Muscle layer of duodenum (tissue), 2 donors: Measurements from ENCODE around the gene CTXND2.
"Not testable (repeated sequence)": the region's sequence is repeated elsewhere in the genome, so short reads cannot be mapped to it uniquely, and the experiment has no call there.

ENCODE experiments used
- H3K27ac ChIP-seq: one replicate; pipeline ENCODE4 v1.7.0; 2013; ENCODE audit warnings: mild to moderate bottlenecking, low read length
- H3K27me3 ChIP-seq: one replicate; pipeline ENCODE4 v1.7.0; 2013; ENCODE audit warnings: low read depth, mild to moderate bottlenecking, control low read depth, low read length
- H3K36me3 ChIP-seq, 2 donors: one replicate each; pipeline ENCODE4 v1.7.0; 2013; ENCODE audit warnings: low read length in 2 of 2, control low read depth in 1 of 2, mild to moderate bottlenecking in 1 of 2; ENCODE audit not compliant: insufficient read depth in 2 of 2, control insufficient read depth in 1 of 2
- H3K4me1 ChIP-seq, 2 donors: one replicate each; pipeline ENCODE4 v1.7.0; 2013; ENCODE audit warnings: low read length in 2 of 2, mild to moderate bottlenecking in 2 of 2, control low read depth in 1 of 2, moderate library complexity in 1 of 2; ENCODE audit not compliant: insufficient read depth in 2 of 2, control insufficient read depth in 1 of 2
- H3K4me3 ChIP-seq, 2 donors: one replicate each; pipeline ENCODE4 v1.7.0; 2013; ENCODE audit warnings: low read length in 2 of 2, low read depth in 1 of 2, mild to moderate bottlenecking in 1 of 2
- H3K9me3 ChIP-seq, 2 donors: one replicate each; pipeline ENCODE4 v1.7.0; 2013; ENCODE audit warnings: low read length in 2 of 2, control low read depth in 1 of 2, mild to moderate bottlenecking in 1 of 2; ENCODE audit not compliant: control insufficient read depth in 1 of 2
- donor health status: healthy.

The CTXND2 gene

DNA sequence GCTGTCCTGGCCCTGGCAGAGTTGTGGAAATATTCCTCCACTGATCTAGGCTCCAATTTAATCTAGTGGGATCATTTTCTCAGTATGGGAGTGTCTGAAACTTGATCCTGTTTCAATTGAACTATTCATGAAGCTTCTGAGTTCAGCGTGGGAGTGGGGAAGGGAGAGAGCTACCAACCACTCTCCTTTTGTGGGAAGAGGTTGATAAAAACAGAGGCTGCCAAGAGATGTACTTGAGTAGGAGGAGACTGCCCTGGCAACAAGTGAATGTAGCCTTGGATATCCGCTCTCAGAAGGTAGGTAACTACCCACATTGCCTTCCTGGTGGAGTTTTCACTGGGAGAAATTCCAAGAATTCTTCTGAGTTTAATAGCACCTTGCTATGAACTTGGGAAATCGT is at the start of gene CTXND2:
Gene CTXND2 (plus strand): TSS at position 119 of the 400 bp plus-strand sequence. CDS start 25,179 bp downstream, outside the sequence.
- no peaks in the 10 kb centered on the region for H3K4me1 ChIP-seq
- no peak within 1 kb of the TSS for H3K27ac ChIP-seq
- H3K9me3 ChIP-seq = no peaks in the 10 kb centered on the region
- no peaks in the 10 kb centered on the region for H3K36me3 ChIP-seq
- H3K27me3 ChIP-seq = no peaks in the 10 kb centered on the region
- no peak within 1 kb of the TSS for H3K4me3 ChIP-seq

DNA sequence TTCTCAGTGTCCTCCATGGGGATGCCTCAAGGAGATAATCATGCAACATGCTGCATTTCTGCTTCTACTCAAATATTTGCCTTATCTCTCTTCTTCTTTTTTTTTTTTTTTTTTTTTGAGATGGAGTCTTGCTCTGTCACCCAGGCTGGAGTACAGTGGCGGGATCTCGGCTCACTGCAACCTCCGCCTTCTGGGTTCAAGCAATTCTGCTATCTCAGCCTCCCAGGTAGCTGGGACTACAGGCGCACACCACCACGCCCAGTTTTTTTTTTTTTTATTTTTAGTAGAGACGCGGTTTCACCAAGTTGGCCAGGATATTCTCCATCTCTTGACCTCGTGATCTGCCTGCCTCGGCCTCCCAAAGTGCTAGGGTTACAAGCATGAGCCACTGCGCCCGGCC is 46.1 kb upstream of the CTXND2 start:
- not testable (repeated sequence) for H3K27me3 ChIP-seq, H3K9me3 ChIP-seq, H3K27ac ChIP-seq, H3K4me3 ChIP-seq, H3K4me1 ChIP-seq
- peaks cover 22 to 33% of the 10 kb centered on the region in 2 donors for H3K36me3 ChIP-seq

DNA sequence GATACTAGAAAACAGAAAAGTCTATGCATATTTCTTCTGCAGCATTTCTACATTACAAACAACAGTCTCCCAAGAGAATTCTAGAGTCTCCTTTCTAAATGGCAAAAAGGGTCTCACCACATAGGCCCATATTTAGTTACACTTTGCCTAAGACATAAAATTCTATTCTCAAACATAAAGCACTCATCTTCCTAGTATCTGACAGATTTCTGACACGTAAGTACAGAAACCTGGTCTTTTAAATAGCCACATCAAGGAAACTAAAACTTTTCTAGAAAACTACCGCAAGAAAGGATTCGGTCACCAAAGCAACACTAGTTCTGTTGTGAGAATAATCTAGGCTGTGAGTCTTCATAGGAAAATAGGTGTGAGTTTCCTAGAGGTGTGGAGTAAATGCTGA is 45.3 kb upstream of the CTXND2 start:
- H3K9me3 ChIP-seq = no peaks in the 10 kb centered on the region
- H3K4me3 ChIP-seq = no peak overlapping the region
- no peaks in the 10 kb centered on the region for H3K4me1 ChIP-seq
- no peak overlapping the region for H3K27ac ChIP-seq
- no peaks in the 10 kb centered on the region for H3K27me3 ChIP-seq
- peaks cover 17 to 27% of the 10 kb centered on the region in 2 donors for H3K36me3 ChIP-seq

DNA sequence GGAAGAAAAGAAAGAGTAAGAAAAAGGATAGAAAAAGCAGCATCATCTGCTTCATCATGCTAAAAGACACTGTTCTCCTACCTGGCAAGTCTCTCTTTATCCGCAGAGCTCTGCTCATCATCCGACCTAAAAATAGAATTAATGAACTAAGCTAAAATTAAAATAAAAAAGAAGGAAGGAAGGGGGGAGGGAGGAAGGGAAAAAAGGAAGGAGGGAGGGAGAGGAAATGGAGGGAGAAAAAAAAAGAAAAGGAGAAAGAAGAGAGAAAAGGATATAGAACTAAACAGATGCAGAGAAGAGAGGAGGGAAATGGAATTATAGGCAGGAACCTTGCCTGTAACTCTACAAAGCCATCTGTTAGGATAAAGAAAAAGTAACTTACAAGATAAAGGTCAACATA is 44.6 kb upstream of the CTXND2 start:
- peaks cover 17 to 27% of the 10 kb centered on the region in 2 donors for H3K36me3 ChIP-seq
- no peaks in the 10 kb centered on the region for H3K27me3 ChIP-seq
- H3K9me3 ChIP-seq = no peaks in the 10 kb centered on the region
- no peak overlapping the region for H3K4me3 ChIP-seq
- H3K4me1 ChIP-seq = no peaks in the 10 kb centered on the region
- H3K27ac ChIP-seq = no peak overlapping the region

DNA sequence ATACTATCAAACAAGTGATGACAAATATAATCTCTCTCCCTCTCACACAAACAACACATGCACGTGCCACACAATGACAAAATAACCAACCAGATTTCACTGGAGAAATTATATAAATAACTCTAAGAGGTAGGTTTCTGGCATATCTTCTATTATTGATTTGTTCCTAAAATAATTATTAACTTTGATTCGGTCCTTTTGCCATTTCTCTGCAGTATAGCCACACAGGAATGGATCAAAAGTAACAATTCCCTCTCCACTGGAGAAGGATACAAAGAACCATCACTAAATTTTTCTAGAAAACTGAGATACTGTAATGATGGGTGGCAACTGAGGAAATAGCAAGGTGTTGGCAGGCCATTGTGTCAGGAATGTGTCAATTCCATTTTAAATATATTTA is 44.0 kb upstream of the CTXND2 start:
- H3K36me3 ChIP-seq = peaks cover 14 to 24% of the 10 kb centered on the region in 2 donors

DNA sequence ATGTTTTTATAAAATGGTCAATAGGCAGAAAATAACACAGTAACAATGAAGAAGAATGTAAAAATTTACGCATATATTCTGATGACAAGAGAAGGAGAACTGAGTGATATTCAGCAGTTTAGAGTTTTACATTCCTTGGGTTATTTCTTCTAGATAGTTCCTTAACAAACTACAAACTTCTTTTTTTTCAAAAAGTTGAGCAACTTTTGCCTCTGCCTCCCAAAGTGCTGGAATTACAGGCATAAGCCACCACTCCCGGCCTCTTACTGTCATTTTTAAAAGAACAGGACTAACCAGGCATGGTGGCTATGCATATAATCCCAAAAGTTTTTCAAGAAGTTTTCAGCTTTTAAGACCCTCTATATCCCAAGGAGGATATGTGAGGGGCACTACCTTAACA is 43.5 kb upstream of the CTXND2 start:
- H3K27me3 ChIP-seq = no peaks in the 10 kb centered on the region
- H3K27ac ChIP-seq = no peak overlapping the region
- peaks cover 10 to 24% of the 10 kb centered on the region in 2 donors for H3K36me3 ChIP-seq
- H3K9me3 ChIP-seq = no peaks in the 10 kb centered on the region
- H3K4me1 ChIP-seq = no peaks in the 10 kb centered on the region
- H3K4me3 ChIP-seq = no peak overlapping the region

More for the DNA sequence above, 44.0 kb upstream of the CTXND2 start:
- Histone ChIP-seq H3K27ac (no peak overlapping the region), H3K4me1 (no peaks in the 10 kb centered on the region), H3K9me3 (no peaks in the 10 kb centered on the region), H3K27me3 (no peaks in the 10 kb centered on the region), H3K4me3 (no peak overlapping the region)

DNA sequence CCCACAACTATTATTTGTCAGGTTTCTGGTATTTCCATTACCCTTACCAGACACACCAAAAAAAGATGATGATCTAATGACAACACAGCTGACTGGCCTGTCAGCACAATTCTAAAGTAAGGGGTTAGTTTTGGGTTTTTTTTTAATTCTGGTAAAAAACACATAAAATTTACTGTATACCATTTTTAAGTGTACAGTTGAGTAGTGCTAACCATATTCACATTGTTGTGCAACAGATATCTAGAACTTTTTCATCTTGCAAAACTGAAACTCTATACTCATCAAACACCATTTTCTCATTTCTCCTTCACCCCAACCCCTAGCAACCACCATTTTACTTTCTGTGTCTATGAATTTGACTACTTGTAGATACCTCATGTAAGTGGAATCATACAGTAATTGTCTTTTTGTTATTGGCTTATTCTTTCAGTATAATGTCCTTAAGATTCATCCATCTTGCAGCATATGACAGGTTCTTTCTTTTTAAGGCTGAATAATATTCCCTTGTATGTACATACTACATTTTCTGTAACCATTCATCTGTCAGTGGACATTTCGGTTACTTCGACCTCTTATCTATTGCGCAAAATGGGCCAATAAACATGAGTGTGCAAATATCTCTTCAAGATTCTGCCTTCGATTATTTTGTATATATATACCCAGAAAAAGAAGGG is 40.3 kb upstream of the CTXND2 start:
- Histone ChIP-seq H3K4me3 (no peak overlapping the region), H3K27ac (no peak overlapping the region), H3K9me3 (no peaks in the 10 kb centered on the region), H3K27me3 (no peaks in the 10 kb centered on the region), H3K4me1 (no peaks in the 10 kb centered on the region), H3K36me3 (peaks cover 0 to 13% of the 10 kb centered on the region in 2 donors)

DNA sequence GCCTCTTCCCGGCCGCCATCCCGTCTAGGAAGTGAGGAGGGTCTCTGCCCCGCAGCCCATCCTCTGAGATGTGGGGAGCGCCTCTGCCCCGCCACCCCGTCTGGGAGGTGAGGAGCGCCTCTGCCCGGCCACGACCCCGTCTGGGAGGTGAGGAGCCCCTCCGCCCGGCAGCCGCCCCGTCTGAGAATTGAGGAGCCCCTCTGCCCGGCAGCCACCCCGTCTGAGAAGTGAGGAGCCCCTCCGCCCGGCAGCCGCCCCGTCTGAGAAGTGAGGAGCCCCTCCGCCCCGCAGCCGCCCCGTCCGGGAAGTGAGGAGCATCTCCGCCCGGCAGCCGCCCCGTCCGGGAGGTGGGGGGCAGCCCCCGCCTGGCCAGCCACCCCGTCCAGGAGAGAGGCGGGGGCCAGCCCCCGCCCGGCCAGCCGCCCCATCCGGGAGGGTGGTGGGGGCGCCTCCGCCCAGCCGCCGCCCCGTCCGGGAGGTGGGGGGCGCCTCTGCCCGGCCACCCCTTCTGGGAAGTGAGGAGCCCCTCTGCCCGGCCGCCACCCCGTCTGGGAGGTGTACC is 36.1 kb upstream of the CTXND2 start:
- not testable (repeated sequence) for H3K9me3 ChIP-seq, H3K4me3 ChIP-seq, H3K27me3 ChIP-seq, H3K4me1 ChIP-seq, H3K27ac ChIP-seq
- H3K36me3 ChIP-seq = peaks cover 0 to 19% of the 10 kb centered on the region in 2 donors

DNA sequence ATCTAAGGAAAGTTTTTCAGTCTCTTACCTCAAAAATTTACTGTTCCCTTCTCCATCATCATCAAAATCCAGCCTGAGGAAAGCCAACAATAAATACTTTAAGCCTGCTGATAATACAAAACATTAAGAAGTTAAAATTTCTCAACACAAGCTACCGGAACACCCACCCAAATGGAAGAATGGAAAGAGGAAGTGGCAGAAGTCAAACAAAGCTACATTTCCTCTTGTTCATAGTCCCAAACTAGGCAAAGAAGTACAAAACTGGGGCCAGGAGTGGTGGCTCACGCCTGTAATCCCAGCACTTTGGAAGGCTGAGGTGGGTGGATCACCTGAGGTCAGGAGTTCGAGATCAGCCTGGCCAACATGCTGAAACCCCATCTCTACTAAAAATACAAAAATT is 34.2 kb upstream of the CTXND2 start:
- H3K4me1 ChIP-seq, H3K4me3 ChIP-seq, H3K9me3 ChIP-seq, H3K27me3 ChIP-seq, H3K27ac ChIP-seq: not testable (repeated sequence)
- H3K36me3 ChIP-seq = peaks cover 8 to 14% of the 10 kb centered on the region in 2 donors

DNA sequence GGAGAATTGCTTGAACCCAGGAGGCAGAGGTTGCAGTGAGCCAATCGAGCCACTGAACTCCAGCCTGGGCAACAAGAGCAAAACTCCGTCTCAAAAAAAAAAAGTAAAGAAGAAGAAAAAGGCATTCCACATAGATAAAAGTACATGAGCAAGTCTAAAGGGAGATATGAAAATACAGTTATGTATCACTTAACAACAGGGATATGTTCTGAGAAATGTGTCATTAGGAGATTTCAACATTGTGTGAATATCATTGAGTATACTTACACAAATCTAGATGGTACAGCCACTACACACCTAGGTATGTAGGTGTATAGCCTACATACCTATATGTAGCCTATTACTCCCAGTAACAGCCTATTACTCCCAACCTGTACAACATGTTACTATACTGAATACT is 23.2 kb upstream of the CTXND2 start:
- H3K4me1 ChIP-seq = no peaks in the 10 kb centered on the region
- H3K36me3 ChIP-seq = no peaks in the 10 kb centered on the region
- no peaks in the 10 kb centered on the region for H3K9me3 ChIP-seq
- no peak overlapping the region for H3K27ac ChIP-seq
- H3K27me3 ChIP-seq = no peaks in the 10 kb centered on the region
- H3K4me3 ChIP-seq = no peak overlapping the region

DNA sequence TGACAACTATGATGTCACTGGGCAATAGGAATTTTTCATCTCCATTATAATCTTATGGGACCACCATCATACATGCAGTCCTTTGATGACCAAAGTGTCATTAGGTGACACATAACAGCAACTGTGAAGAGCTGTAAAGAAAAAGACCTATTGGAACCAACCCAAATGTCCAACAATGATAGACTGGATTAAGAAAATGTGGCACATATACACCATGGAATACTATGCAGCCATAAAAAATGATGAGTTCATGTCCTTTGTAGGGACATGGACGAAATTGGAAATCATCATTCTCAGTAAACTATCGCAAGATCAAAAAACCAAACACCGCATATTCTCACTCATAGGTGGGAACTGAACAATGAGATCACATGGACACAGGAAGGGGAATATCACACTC is 22.7 kb upstream of the CTXND2 start:
- H3K4me3 ChIP-seq, H3K36me3 ChIP-seq, H3K9me3 ChIP-seq, H3K27me3 ChIP-seq, H3K4me1 ChIP-seq, H3K27ac ChIP-seq: not testable (repeated sequence)

DNA sequence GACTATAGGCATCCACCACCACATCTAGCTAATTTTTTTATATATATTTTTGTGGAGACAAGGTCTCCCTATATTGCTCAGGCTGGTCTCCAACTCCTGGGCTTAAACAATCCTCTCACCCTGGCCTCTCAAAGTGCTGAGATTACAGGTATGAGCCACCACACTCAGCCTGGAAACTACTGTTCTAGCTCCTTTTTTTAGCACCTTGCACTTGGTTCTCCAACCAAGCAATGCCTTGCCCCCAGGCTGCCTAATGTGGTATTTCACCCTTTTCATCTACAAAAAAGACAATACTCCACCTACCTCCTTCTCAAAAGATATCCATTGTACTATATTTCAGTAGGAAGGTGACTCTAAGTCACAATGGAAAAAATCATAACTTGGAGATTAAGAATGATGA is 17.3 kb upstream of the CTXND2 start:
- H3K27me3 ChIP-seq = no peaks in the 10 kb centered on the region
- no peak overlapping the region for H3K27ac ChIP-seq
- H3K4me3 ChIP-seq = no peak overlapping the region
- no peaks in the 10 kb centered on the region for H3K9me3 ChIP-seq
- H3K4me1 ChIP-seq = peaks cover 3 to 7% of the 10 kb centered on the region in 2 donors
- H3K36me3 ChIP-seq = peaks cover 0 to 4% of the 10 kb centered on the region in 2 donors
